ENCODE data around the gene MAF. TPM values are rescaled to one million over a fixed set of nuclear protein-coding genes. Genes with fewer than 3 reads are reported as not detected.

Gene MAF
- total RNA-seq, 2 experiments from 2014 or later, result 36.0 to 36.2 TPM

DNA sequence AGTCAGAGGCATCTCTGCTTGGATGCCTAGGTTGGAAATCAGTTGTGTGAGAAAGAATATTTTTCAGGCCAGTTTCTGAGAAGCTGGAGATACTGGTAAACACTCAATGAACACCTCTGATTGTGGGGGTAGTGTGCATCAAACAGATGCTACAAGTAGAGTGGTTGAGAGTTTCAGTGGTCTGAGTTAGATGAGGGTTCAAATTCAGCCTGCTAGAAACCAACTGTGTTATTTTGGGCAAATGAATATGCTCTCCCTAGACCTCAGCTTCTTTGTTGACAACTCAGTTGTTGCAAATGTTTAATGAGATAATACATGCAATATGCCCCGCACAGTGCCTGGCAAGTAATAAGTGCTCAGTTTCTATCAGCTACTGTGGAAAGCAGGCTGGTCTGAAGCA is 25.2 kb upstream of the MAF start:
- H3K27me3 ChIP-seq (ENCODE audit: control insufficient read depth in 1 of 2, insufficient read depth in 2 of 2, low read length in 2 of 2), result no peaks in the 10 kb centered on the region
- TF ChIP-seq, protein P1, sequence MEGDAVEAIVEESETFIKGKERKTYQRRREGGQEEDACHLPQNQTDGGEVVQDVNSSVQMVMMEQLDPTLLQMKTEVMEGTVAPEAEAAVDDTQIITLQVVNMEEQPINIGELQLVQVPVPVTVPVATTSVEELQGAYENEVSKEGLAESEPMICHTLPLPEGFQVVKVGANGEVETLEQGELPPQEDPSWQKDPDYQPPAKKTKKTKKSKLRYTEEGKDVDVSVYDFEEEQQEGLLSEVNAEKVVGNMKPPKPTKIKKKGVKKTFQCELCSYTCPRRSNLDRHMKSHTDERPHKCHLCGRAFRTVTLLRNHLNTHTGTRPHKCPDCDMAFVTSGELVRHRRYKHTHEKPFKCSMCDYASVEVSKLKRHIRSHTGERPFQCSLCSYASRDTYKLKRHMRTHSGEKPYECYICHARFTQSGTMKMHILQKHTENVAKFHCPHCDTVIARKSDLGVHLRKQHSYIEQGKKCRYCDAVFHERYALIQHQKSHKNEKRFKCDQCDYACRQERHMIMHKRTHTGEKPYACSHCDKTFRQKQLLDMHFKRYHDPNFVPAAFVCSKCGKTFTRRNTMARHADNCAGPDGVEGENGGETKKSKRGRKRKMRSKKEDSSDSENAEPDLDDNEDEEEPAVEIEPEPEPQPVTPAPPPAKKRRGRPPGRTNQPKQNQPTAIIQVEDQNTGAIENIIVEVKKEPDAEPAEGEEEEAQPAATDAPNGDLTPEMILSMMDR (IDR thresholded peaks at IDR 0.05), result no peak
- no peak overlapping the region for H3K4me3 ChIP-seq (ENCODE audit: low read length)
- no peaks in the 10 kb centered on the region for H3K36me3 ChIP-seq (ENCODE audit: insufficient read depth, low read length)
- no peaks in the 10 kb centered on the region for H3K9me3 Mint-ChIP-seq
- peaks cover 10% of the 10 kb centered on the region for H3K4me1 Mint-ChIP-seq (ENCODE audit: low read depth)
- no peak overlapping the region for H3K27ac ChIP-seq (ENCODE audit: low read depth in 1 of 2, low read length in 2 of 2)
- no peaks in the 10 kb centered on the region for H3K9me3 ChIP-seq (ENCODE audit: control insufficient read depth in 1 of 2, insufficient read depth in 1 of 2, low read length in 2 of 2)
- DNase-seq (no peak), ATAC-seq (ENCODE audit: poor library complexity) (no peak)
- no peaks in the 10 kb centered on the region for H3K36me3 Mint-ChIP-seq (ENCODE audit: low read depth)
- no peak overlapping the region for H3K4me3 Mint-ChIP-seq
- peaks cover 14% of the 10 kb centered on the region for H3K4me1 ChIP-seq (ENCODE audit: insufficient read depth, low read length)
- H3K27ac Mint-ChIP-seq, result no peak overlapping the region
- POLR2A ChIA-PET, result no interaction called here
- no peaks in the 10 kb centered on the region for H3K27me3 Mint-ChIP-seq
- CTCF ChIA-PET, result no interaction called here
- intact Hi-C loops (cut with DNase I, micrococcal nuclease), result no loop called here

DNA sequence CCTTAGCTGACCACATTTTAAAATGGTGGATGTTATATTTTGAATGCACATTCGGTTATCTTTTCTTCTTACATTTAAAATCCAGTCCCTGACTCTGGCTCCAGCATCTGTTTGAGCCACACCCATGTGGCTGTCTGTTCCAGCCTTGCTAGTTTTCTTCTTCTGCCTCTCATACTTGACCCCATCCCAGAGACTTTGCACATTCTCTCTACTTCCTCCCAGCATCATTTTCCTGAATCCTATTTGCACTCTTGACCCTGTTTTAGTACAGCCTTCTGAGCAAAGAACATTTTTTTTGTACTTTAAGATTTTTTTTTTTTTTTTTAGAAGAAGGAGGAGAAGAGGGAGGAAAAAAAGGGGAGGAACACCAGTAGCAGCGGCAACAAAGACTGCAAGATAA is 23.3 kb upstream of the MAF start:
- Mint-ChIP-seq H3K4me3 (no peak overlapping the region), H3K4me1 (ENCODE audit: low read depth) (peaks cover 14% of the 10 kb centered on the region), H3K27ac (no peak overlapping the region), H3K36me3 (ENCODE audit: low read depth) (no peaks in the 10 kb centered on the region), H3K9me3 (no peaks in the 10 kb centered on the region), H3K27me3 (no peaks in the 10 kb centered on the region)
- Histone ChIP-seq H3K27me3 (ENCODE audit: control insufficient read depth in 1 of 2, insufficient read depth in 2 of 2, low read length in 2 of 2) (no peaks in the 10 kb centered on the region), H3K4me3 (ENCODE audit: low read length) (no peak overlapping the region), H3K9me3 (ENCODE audit: control insufficient read depth in 1 of 2, insufficient read depth in 1 of 2, low read length in 2 of 2) (no peaks in the 10 kb centered on the region), H3K4me1 (ENCODE audit: insufficient read depth, low read length) (peaks cover 16% of the 10 kb centered on the region), H3K27ac (ENCODE audit: low read depth in 1 of 2, low read length in 2 of 2) (no peak overlapping the region), H3K36me3 (ENCODE audit: insufficient read depth, low read length) (no peaks in the 10 kb centered on the region)
- TF ChIP-seq, protein P1 (IDR thresholded peaks at IDR 0.05), result no peak
- POLR2A ChIA-PET, result no interaction called here
- CTCF ChIA-PET, result no interaction called here
- ATAC-seq (ENCODE audit: poor library complexity) (no peak), DNase-seq (no peak)
- intact Hi-C loops (cut with DNase I, micrococcal nuclease), result no loop called here

DNA sequence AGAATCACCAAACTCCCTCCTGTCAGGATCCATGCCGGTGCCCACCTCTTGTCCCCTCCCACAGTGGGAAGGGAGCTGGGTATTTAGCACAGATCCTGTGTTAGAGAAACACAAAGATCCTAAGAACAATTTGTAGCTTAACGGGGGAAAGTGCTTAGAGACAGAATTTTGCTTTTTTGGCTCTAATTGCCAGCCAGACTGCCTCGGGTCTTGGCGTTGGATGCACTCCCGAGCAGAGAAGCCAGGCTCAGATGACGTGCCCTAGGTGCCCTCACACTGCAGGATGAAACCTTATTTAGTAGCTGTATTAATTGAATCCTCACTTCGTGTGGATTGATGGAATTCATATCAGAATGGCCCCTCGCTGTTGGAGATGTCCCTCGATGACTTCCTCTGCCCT is 22.5 kb upstream of the MAF start:
- intact Hi-C loops (cut with DNase I, micrococcal nuclease), result no loop called here
- Mint-ChIP-seq H3K36me3 (ENCODE audit: low read depth) (no peaks in the 10 kb centered on the region), H3K27me3 (no peaks in the 10 kb centered on the region), H3K4me3 (no peak overlapping the region), H3K27ac (no peak overlapping the region), H3K4me1 (ENCODE audit: low read depth) (peaks cover 11% of the 10 kb centered on the region), H3K9me3 (no peaks in the 10 kb centered on the region)
- Histone ChIP-seq H3K4me3 (ENCODE audit: low read length) (no peak overlapping the region), H3K9me3 (ENCODE audit: control insufficient read depth in 1 of 2, insufficient read depth in 1 of 2, low read length in 2 of 2) (no peaks in the 10 kb centered on the region), H3K36me3 (ENCODE audit: insufficient read depth, low read length) (no peaks in the 10 kb centered on the region), H3K4me1 (ENCODE audit: insufficient read depth, low read length) (peaks cover 15% of the 10 kb centered on the region), H3K27ac (ENCODE audit: low read depth in 1 of 2, low read length in 2 of 2) (no peak overlapping the region), H3K27me3 (ENCODE audit: control insufficient read depth in 1 of 2, insufficient read depth in 2 of 2, low read length in 2 of 2) (no peaks in the 10 kb centered on the region)
- POLR2A ChIA-PET, result no interaction called here
- CTCF ChIA-PET, result no interaction called here
- ATAC-seq (ENCODE audit: poor library complexity), result no peak
- TF ChIP-seq, protein P1 (IDR thresholded peaks at IDR 0.05), result no peak
- DNase-seq, result no peak

All from CD4-positive, alpha-beta T cell (primary cell).